HG03460 (cell line): ENCODE measurements around the gene HECTD4.
"Not testable (repeated sequence)": the region's sequence is repeated elsewhere in the genome, so short reads cannot be mapped to it uniquely, and the experiment has no call there.

Source experiments
- ATAC-seq: cut with Tn5 transposase; IDR thresholded peaks from one replicate; pipeline ENCODE4 v1.9.1; 2021; ENCODE audit not compliant: unreplicated experiment

The HECTD4 gene, protein sequence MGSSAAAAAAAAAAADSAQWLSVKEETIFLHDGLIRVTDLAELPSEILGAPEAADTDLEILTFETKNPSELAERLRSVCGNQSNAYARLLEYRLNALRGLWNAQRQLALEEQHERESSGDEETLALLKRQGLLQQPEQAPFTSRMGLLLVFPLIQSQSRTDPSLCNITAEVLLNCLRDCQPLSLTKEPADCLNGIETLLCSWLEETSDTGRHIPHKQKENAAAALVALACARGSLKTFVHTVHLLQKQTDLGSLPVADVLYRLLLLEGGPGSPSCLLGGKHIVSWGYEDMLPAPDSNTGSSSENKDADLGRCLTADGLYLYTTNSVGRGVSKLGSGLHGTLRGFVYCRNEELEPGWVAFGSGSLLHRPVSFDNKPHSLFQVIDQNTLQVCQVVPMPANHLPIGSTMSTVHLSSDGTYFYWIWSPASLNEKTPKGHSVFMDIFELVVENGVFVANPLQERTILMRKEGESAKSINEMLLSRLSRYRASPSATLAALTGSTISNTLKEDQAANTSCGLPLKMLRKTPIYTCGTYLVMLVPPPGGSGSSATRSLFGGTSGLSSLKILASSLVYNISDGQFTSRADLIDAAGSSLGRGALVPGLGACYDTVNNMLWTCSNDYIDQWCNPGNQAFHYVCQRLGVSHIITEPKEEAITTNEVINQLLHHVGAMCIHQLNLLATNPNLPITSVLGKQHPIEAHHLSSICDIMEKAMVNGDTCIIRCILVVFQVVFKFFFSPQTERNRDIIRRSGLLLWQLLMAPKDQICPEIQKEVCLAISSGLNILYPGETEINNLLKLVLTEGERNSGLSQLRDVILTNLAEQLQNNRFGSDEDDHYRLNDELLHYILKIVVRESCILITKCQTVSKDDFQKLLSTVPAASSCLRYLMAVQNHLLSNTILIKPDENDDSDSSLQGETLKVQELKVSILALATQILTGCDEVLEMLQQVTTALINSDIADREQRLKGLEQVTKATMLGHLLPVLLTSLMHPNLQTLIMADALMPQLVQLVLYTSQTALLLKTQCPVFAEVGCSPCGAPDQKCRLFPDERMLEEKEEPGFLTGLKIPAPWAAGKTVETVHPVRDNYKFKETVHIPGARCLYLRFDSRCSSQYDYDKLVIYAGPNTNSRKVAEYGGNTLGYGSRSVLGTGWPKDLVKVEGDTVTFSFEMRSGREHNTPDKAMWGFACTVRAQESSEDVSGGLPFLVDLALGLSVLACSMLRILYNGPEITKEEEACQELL (N-terminal part only)

DNA sequence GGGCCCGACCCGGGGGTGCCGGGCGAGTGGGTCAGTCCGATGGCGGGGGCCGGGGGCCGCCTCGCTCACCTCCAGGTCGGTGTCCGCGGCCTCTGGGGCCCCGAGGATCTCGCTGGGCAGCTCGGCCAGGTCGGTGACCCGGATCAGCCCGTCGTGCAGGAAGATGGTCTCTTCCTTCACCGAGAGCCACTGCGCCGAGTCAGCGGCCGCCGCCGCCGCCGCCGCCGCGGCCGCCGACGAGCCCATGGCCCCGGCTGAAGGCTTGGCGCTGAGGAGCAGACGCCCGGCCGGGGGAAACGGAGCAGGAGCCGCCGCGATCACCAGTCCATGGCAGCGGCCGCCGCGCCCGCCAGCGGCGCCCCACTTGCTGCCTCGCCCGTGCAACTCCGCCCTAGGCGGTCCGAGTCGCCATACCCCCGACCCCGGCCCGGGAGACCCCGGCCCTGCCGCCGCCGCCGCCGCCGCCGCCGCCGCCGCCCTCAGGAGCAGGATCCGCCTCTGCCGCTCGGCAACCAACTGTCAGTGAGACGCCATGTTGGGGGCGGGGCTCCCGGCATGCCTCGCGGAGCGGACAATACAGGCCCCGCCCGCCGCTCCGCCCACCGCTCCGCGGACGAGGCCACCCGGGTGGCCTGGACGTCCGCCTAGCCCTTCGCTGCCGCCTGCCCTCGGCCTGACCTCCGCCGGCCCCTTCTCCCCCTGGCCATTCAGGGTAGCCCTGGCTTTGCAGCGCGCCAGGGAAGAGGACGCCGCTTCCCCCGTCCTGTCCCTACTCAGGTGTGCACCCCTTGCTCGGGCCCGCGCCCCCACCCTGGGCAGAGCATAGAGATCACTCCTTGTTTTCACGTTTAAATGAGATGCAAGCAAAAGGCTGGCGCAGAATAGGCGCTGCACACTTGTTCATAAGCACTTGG, at the start of gene HECTD4:
Gene HECTD4, minus strand, starts transcription at position 549 of the 914 bp plus-strand sequence. Its CDS starts 303 bp downstream, at position 246.
- ATAC-seq, result peak; percentile 91

DNA sequence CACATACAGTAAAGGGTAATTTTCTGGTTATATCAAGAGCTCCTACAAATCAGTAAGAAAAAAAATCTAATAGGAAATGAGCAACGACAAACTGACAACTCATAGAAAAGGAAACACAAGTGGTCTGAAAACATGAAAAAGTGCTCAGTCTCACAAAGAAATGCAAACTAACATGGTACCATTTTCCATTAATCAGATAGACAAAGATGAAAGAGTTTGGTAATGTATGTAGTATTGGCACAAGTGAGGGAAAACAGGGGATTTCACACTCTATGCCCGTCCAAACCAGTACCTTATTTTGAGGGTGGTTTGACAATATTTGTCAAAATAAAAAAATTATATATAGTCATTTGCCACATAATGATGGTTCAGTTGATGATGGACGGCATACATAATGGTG, 49.7 kb upstream of the HECTD4 start:
- no peak for ATAC-seq

DNA sequence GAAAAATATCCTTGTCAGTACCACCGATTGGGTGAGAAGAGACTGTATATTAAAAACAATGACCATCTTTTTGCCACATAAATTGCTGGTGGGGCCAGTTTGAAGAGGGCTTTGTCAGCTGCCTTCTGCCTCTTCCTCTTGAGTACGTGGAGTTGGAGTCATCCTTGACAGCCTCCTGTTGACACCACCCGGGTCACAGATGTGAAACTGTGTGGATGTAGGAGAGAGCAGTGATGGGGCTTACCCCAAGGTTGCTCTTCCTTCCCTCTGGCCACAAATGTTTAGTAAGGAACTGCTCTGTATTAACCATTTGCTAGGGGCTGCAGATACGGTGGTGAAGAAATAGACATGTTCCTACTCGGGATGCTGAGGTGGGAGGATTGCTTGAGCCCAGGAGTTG, 48.7 kb upstream of the HECTD4 start:
- ATAC-seq, result no peak

DNA sequence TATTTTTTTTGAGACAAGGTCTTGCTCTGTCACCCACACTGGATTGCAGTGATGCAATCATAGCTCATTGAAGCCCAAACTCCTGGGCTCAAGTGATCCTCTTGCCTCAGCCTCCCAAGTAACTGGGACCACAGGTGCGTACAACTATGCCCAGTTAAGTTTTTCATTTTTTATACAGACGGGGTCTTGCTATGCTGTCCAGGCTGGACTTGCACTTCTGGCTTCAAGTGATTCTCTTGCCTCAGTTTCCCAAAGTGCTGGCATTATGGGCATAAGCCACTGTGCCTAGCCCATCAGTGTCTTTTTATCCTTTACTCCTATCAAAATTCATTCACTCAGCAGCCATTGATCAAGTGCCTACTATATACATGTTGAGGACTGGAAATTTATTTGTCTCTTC, 45.5 kb upstream of the HECTD4 start:
- no peak for ATAC-seq

DNA sequence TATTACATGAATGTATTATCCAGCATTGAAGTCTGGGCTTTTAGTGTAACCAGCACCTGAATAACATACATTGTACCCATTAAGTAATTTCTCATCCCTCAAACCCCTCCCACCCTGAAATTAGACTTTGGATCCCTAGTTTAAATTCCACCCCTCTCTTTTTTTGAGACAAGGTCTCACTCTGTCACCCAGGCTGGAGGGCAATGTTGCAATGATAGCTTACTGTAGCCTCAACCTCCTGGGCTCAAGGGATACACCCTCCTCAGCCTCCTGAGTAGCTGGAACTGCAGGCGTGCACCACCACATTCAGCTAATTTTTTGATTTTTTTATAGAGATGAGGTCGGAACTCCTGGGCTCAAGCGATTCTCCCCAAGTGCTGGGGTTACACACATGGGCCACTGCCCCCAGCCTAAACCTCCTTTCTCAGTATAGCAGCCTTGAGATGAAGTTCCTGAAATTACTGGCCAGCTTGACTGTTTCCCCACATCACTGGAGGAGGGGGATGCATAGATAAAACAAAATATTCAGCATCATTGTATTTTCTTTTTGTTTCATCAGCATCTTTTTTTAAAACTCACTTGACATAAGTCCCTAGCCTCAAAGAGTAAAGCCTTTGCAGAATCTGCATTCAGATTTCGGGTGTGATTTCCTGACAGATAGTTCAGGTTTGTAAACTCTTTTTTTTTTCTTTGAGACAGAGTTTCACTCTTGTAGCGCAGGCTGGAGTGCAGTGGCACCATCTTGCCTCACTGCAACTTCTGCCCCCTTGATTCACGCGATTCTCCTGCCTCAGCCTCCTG, 43.6 kb upstream of the HECTD4 start:
- no peak for ATAC-seq

DNA sequence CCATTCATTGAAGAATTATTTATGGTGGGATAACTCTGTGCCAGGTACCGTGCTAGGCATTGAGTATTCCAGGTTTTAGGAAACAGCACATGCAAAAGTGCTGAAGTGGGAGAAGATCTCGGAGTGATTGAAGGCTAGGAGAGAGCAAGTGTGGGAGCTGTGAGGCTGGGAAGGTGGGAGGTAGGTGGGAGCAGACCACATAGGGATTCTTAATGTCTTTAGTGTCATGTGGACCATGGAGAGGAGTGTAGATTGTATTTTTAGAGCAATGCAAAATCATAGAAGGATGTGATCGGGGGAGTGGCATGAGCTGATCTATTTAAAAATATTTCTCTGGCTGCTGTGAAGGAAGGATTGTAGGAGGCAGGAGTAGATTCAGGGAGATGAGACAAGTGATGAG, 41.9 kb upstream of the HECTD4 start:
- ATAC-seq, result no peak

DNA sequence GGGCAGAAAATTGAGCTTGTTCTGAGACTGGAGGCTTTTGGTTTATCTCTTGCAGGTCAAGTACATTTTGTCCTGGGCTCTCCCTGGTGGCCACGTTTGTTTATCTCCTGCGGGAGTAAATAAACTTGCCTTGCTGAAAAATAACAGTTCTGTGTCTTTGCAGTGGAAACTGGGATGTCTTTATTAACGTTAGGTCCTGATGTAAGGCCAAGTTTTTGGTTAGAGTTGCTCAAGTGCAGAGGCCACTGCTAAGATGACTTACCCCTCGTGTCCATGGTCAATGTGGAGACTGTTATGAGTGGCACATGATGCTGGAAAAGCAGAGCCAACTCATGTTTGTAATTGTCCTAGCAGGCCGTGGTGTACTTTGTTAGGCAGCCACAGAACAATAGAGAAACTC, 40.3 kb upstream of the HECTD4 start:
- no peak for ATAC-seq

DNA sequence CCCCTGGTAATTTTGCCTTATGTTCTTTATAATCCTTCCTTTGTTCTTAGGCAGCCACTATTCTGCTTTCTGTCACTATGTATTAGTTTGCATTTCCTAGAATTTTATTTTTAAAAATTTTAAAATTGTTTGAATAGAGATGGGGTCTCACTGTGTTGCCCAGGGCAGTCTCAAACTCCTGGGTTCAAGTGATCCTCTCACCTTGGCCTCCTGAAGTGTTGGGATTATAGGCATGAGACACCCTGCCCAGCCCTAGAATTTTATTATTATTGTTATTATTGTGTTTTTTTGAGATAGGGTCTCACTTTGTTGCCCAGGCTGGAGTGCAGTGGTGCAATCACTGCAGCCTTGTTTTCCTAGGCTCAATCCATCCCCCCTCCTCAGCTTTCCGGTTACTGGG, 39.1 kb upstream of the HECTD4 start:
- ATAC-seq, result no peak

DNA sequence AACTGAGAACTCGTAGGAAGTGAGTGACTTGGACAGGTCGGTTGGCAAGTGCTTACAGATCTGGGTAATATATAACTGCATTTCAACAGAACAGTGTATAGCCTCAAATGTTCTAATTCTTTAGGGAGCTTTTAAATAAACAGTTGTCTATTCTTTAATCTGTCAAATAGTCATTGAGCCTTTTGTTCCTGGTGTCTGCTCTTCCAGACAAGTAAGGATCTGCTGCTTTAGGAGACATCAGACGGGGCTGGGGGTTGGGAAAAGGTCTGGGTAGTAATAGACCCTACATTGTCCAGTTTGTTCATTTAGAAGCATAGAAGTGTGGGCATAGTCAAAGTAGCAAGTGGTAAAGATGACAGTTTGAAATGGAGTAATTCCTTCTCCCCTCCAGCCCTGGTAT, 38.5 kb upstream of the HECTD4 start:
- no peak for ATAC-seq

DNA sequence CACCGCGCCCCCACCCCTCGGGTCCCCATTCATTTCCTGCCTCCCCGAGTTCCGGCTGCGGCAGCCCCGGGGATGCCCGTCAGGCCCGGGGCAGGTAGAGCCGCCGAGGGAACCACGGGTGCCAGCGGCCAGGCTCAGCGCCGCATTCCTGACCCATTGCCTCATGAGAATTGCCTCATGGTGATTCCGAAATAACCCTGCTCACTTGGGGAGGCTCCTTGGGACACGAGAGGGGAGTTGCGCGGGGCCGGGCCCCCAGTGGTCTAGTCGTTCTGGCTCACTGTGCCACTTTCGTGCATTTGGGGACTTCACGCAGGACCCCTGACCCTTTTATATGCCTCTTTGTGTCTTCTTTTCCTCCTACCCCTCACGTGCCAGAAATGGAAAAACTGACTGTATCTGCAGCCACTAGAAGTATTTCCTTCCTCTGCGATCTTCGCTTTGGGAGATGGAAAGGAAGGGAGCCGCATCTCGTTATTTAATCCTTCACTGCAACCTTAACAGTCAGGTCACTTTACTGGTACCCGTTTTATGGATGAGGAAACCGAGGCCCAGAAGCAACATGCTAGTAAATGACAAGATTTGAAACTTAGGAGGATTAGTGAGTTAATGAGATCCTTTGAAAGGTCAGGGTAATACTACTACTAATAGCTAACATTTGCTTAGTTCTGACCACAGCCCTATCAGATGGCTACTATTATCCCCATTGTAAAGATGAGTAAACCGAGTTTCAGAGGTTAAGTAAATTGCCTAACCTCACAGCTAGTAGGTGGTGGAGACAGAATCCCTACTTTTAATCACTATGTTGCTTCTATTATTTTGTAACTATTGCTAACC, 37.3 kb upstream of the HECTD4 start:
- ATAC-seq, result peak; percentile 42

DNA sequence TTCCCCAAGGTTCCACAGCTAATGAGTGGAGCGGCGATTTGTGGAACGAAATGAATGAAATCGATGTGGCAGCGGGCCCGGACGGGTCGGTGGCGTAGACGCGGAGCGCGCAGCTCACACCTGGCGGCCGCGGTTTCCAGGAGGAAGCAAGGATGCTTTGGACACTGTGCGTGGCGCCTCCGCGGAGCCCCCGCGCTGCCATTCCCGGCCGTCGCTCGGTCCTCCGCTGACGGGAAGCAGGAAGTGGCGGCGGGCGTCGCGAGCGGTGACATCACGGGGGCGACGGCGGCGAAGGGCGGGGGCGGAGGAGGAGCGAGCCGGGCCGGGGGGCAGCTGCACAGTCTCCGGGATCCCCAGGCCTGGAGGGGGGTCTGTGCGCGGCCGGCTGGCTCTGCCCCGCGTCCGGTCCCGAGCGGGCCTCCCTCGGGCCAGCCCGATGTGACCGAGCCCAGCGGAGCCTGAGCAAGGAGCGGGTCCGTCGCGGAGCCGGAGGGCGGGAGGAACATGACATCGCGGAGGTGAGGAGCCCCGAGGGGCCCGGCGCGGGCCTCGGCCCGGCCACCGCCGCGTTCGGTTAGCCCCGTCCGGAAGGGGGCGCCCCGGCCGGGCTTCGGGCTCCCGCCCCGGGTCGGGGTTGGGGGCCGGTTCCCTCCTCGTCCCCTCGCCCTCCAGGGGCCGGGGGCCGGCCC, 36.5 kb upstream of the HECTD4 start, which contains the start of gene PTPN11:
Gene PTPN11, plus strand, starts transcription at position 340 of the 689 bp plus-strand sequence. Its CDS starts 165 bp downstream, at position 505.
- ATAC-seq, result peak; percentile 65

DNA sequence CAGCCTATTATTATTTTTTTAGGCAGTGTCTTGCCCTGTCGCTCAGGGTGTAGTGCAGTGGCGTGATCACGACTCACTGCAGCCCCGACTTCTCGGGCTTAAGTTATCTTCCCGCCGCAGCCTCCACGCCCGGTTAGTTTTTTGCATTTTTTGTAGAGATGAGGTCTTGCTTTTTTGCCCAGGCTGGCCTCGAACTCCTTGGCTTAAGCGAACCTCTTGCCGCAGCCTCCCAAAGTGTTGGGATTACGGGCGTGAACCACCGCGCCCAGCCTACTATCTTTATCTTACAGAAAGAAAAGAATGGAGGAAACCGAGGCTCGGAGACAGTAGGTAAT, 36.0 kb upstream of the HECTD4 start:
- no peak for ATAC-seq

DNA sequence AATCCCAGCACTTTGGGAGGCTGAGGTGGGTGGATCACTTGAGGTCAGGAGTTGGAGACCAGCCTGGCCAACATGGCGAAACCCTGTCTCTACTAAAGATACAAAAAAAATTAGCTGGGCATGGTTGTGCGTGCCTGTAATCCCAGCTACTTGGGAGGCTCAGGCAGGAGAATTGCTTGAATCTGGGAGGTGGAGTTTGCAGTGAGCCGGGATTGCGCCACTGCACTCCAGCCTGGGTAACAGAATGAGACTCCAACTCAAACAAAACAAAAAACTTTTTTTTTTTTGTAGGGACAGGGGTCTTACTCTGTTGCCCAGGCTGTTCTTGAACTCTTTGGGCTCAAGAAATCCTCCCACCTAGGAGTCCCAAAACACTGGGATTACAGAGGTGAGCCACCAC, 33.2 kb upstream of the HECTD4 start:
- ATAC-seq, result not testable (repeated sequence)

DNA sequence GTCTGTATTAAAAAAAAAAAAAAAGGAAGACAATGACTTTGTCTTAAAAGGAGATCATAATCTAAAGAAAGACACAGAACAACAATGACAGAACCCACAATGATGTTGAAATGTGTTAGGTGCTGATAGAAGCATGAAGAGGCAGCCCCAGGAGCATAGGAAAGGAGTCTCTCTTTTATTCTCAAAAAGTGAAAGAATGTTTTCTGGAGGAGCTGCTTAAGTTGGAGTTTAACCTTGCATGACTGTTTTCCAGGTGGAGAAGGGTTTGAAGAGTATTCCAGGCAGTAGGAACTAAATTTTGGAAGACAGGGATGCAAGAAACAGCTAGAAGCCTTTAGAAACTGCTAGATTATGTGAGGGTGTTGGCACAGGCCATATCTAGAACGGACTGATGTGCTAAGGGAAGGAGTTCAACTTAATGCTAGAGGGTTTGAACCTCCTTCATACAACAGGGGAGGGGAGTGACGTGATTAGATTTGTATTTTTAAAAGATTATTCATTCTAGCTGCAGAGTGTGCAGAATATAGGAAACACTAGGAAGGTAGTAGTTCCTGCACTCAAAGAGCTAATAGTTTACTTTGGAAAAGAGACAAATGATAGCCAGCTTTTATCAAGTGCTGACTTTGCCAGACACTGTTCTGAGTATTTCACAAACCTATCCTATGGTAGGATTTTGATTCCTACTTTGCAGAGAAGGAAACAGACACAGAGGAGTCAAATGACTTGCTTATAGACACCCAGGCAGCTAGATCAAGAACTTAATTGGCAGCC, 31.8 kb upstream of the HECTD4 start:
- ATAC-seq, result no peak

DNA sequence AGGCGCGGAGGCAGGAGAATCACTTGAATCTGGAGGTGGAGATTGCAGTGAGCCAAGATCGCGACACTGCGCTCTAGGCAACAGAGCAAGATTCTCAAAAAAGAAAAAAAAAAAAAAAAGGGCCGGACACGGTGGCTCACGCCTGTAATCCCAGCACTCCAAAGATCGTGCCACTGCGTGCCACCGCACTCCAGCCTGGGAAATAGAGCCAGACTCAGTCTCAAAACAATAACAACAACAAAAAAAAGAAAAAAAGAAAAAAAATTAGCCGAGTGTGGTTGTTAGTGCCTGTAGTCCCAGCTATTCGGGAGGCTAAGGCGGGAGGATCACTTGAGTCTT, 27.6 kb upstream of the HECTD4 start:
- ATAC-seq, result no peak

DNA sequence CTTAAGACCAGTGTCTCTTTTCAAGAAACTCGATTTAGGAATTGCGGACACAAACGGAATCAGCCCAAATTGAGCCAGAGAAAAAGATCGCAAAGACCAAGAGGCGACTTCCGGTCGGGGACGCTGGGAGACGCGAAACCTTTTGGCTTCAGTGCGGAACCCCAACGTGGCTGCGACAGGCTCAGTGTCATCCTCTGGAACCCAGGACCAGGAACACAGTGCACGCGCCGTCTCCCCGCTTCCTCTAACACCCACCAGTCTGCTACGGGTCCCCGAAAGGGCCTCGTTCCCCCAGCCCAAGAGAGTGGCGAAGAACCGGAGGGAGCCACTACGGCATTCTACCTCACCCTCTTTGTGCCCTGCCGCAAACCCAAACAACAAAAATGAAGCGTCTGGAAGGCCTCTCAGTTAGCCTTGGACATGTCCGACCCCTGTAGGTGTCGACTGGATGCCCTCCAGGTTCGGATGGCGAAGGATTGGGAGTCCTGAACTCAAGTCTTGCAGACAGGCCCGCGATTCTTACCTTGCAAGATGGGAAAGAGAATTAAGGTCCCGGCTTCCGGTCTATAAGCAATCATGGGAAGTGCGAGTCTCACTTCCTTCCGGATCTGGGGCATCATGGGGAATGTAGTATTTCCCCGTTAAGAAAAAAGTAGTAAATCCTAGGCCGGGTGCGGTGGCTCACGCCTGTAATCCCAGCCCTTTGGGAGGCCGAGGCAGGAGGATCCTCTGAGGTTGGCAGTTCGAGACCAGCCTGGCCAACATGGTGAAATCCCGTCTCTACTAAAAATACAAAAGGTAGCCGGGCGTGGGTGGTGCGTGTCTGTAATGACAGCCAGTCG, 27.1 kb upstream of the HECTD4 start, which contains the start of gene RPL6:
Gene RPL6, minus strand, starts transcription at position 542 of the 842 bp plus-strand sequence. CDS start 949 bp downstream, outside the sequence.
- ATAC-seq, result peak; percentile 85
